Endodermal cell (in vitro differentiated cells): ENCODE data around the gene LANCL2. TPM values are rescaled to one million over a fixed set of nuclear protein-coding genes. Genes with fewer than 3 reads are reported as not detected.
A peak's percentile ranks its signal among the peaks of the same experiment; 100 is the strongest.

ENCODE experiments used
- DNase-seq: peaks from one replicate; pipeline ENCODE4 v3.0.0-alpha.2; 2017
- H3K27ac ChIP-seq: 2 replicates; pipeline ENCODE4 v1.5.1; 2013; ENCODE audit warnings: mild to moderate bottlenecking, low read depth, low read length, moderate library complexity
- H3K27me3 ChIP-seq: 2 replicates; pipeline ENCODE4 v1.6.1; 2013; ENCODE audit warnings: mild to moderate bottlenecking, low read length, moderate library complexity; ENCODE audit not compliant: insufficient read depth, control insufficient read depth, poor library complexity, severe bottlenecking
- H3K36me3 ChIP-seq: 2 replicates; pipeline ENCODE4 v1.7.0; 2013; ENCODE audit warnings: mild to moderate bottlenecking, low read length, moderate library complexity; ENCODE audit not compliant: control insufficient read depth, insufficient read depth
- H3K4me1 ChIP-seq: one replicate; pipeline ENCODE4 v1.7.0; 2013; ENCODE audit warnings: low read length; ENCODE audit not compliant: control insufficient read depth, insufficient read depth
- H3K4me3 ChIP-seq: 2 replicates; pipeline ENCODE4 v1.5.1; 2013; ENCODE audit warnings: mild to moderate bottlenecking, low read length, moderate library complexity
- H3K9ac ChIP-seq: 2 replicates; pipeline ENCODE4 v1.6.1; 2013; ENCODE audit warnings: mild to moderate bottlenecking, low read length, moderate library complexity; ENCODE audit not compliant: poor library complexity, severe bottlenecking; ENCODE audit errors: extremely low read depth
- H3K9me3 ChIP-seq: 2 replicates; pipeline ENCODE4 v1.6.1; 2013; ENCODE audit warnings: mild to moderate bottlenecking, low read length, moderate library complexity; ENCODE audit not compliant: control insufficient read depth
- H3K27ac Mint-ChIP-seq: 2 replicates; pipeline ENCODE4 v1.8.0; 2020; ENCODE audit warnings: mixed read lengths
- H3K27me3 Mint-ChIP-seq: 2 replicates; pipeline ENCODE4 v1.8.0; 2021; ENCODE audit warnings: mild to moderate bottlenecking, mixed read lengths; ENCODE audit not compliant: insufficient read depth
- H3K36me3 Mint-ChIP-seq: 2 replicates; pipeline ENCODE4 v1.8.0; 2020; ENCODE audit warnings: low read depth, mixed read lengths
- H3K4me1 Mint-ChIP-seq: 2 replicates; pipeline ENCODE4 v1.8.0; 2020; ENCODE audit warnings: mixed read lengths
- H3K4me3 Mint-ChIP-seq: 2 replicates; pipeline ENCODE4 v1.8.0; 2020; ENCODE audit warnings: mild to moderate bottlenecking, moderate library complexity, mixed read lengths
- H3K9me3 Mint-ChIP-seq: 2 replicates; pipeline ENCODE4 v1.8.0; 2020; ENCODE audit warnings: mild to moderate bottlenecking, mixed read lengths
- WGBS, 2 experiments: methylation state at CpG; one replicate each; pipeline versions ENCODE4 v1.1.5 to v1.1.7; 2013; ENCODE audit warnings: missing lambda C conversion rate in 2 of 2, mixed read lengths in 1 of 2; ENCODE audit not compliant: insufficient coverage in 1 of 2, insufficient read length in 1 of 2; 5-methylcytosine and 5-hydroxymethylcytosine counted together
- total RNA-seq, 2 donors: library from RNA; stranded (reverse); fragmentation: NEBNext Ultra II Directional in 1 of 2; extraction: Animal tissue kit (Norgen Biotek cat#: 25700) in 1 of 2; gene quantifications; 2 replicates in 1 of 2; 3 replicates in 1 of 2; pipeline ENCODE4 v1.2.1, GENCODE V29; 2021
- TF ChIP-seq, protein P1 (sequence below): fragments of 200-600 bp; sonication (generic); conservative IDR thresholded peaks from 2 replicates; pipeline ENCODE4 v1.5.0; 2021; ENCODE audit warnings: antibody characterized with exemption, mild to moderate bottlenecking

The LANCL2 gene
- total RNA-seq, 2 donors from 2014 or later, result 9.4 to 17.7 TPM

DNA sequence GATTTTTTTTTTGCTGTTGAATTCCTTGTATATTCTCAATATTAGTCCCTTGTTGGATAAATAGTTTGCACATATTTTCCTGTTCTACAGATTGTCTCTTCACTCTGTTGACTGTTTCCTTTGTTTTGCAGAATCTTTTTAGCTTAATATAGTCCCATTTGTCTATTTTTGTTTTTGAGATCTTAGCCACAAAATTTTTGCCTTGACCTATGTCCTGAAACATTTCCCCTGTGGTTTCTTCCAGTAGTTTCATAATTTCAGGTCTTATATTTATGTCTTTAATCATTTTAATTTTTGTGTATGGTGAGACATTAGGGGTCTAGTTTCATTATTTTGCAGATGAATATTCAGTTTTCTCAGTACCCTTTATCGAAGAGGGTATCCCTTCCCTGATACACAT is 92.7 kb downstream of the LANCL2 start:
- Mint-ChIP-seq H3K36me3 (peaks cover 7% of the 10 kb centered on the region), H3K4me1 (peaks cover 5% of the 10 kb centered on the region), H3K27me3 (peaks cover 2% of the 10 kb centered on the region), H3K9me3 (peaks cover 53% of the 10 kb centered on the region), H3K27ac (no peak overlapping the region), H3K4me3 (no peak overlapping the region)
- DNase-seq, result no peak
- TF ChIP-seq, protein P1, sequence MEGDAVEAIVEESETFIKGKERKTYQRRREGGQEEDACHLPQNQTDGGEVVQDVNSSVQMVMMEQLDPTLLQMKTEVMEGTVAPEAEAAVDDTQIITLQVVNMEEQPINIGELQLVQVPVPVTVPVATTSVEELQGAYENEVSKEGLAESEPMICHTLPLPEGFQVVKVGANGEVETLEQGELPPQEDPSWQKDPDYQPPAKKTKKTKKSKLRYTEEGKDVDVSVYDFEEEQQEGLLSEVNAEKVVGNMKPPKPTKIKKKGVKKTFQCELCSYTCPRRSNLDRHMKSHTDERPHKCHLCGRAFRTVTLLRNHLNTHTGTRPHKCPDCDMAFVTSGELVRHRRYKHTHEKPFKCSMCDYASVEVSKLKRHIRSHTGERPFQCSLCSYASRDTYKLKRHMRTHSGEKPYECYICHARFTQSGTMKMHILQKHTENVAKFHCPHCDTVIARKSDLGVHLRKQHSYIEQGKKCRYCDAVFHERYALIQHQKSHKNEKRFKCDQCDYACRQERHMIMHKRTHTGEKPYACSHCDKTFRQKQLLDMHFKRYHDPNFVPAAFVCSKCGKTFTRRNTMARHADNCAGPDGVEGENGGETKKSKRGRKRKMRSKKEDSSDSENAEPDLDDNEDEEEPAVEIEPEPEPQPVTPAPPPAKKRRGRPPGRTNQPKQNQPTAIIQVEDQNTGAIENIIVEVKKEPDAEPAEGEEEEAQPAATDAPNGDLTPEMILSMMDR, result no peak
- H3K27ac ChIP-seq, result no peak overlapping the region
- H3K4me1 ChIP-seq, result no peaks in the 10 kb centered on the region
- H3K9ac ChIP-seq, result no peak overlapping the region
- no peaks in the 10 kb centered on the region for H3K27me3 ChIP-seq
- peaks cover 38% of the 10 kb centered on the region for H3K9me3 ChIP-seq
- no peaks in the 10 kb centered on the region for H3K36me3 ChIP-seq
- H3K4me3 ChIP-seq, result no peak overlapping the region
- WGBS, 2 experiments, result 75% methylated on average over 1 of the region's 1 CpG; no CpG with 5 or more reads in 1 of the 2 experiments

DNA sequence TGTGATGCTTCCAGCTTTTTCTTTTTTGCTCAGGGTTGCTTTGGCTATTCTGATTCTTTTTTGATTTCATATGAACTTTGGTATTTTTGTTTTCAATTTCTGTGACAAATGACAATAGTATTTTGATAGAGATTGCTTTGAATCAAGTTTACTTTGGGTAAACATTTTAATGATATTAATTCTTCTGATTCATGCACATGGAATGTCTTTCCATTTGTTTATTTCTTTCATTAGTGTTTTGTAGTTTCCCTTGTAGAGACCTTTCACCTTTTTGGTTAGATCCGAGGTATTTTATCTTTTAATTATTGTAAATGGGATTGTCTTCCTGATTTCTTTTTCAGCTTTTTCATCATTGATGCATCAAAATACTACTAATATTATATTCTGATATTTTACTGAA is 93.2 kb downstream of the LANCL2 start:
- peaks cover 2% of the 10 kb centered on the region for H3K27me3 Mint-ChIP-seq

DNA sequence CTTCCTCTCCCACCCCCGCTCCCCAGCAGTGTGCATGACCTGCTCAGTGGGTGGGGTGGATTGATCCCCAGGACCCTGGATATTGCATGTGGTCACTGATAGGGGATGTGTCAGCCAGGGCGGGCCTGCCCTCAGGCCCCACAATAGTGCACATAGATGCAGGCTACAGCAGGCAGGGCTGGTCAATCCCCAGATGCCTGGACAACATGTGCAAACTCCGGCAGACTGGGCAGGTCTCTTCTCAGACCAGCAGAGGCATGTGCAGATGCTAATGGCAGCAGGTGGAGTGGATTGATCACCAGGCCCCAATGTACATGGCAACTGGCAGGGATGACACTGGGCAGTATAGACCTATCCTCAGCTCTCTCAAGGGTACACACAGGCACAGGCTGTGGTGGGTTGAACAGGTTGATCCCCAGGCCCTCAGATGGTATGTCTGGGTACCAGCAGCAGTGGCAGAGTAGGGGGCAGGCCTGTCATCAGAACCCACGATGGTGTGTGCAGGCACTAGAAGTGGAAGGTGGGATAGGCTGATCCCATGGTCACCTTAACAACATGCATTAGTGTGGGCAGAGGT is 98.6 kb downstream of the LANCL2 start:
- Mint-ChIP-seq H3K4me3 (no peak overlapping the region), H3K4me1 (no peaks in the 10 kb centered on the region), H3K36me3 (peaks cover 59% of the 10 kb centered on the region), H3K9me3 (peaks cover 66% of the 10 kb centered on the region), H3K27me3 (peaks cover 2% of the 10 kb centered on the region), H3K27ac (no peak overlapping the region)
- Histone ChIP-seq H3K36me3 (peaks cover 23% of the 10 kb centered on the region), H3K9me3 (peaks cover 58% of the 10 kb centered on the region), H3K27ac (no peak overlapping the region), H3K4me3 (peak overlapping the region; percentile 17), H3K27me3 (no peaks in the 10 kb centered on the region), H3K9ac (no peak overlapping the region), H3K4me1 (no peaks in the 10 kb centered on the region)
- DNase-seq, result no peak
- WGBS, 2 experiments, result 89 to 100% methylated on average over 2 to 4 of the region's 4 CpGs
- TF ChIP-seq, protein P1, result no peak

More for the DNA sequence above, 93.2 kb downstream of the LANCL2 start:
- TF ChIP-seq, protein P1, result no peak
- DNase-seq, result no peak
- 100% methylated on average over 1 of the region's 1 CpG; no CpG with 5 or more reads in 1 of the 2 experiments for WGBS, 2 experiments
- H3K36me3 ChIP-seq, result peaks cover 2% of the 10 kb centered on the region
- peaks cover 10% of the 10 kb centered on the region for H3K36me3 Mint-ChIP-seq
- no peak overlapping the region for H3K4me3 Mint-ChIP-seq
- H3K9ac ChIP-seq, result no peak overlapping the region
- H3K9me3 ChIP-seq, result peaks cover 43% of the 10 kb centered on the region
- no peak overlapping the region for H3K4me3 ChIP-seq
- H3K4me1 ChIP-seq, result no peaks in the 10 kb centered on the region
- H3K27me3 ChIP-seq, result no peaks in the 10 kb centered on the region
- peaks cover 5% of the 10 kb centered on the region for H3K4me1 Mint-ChIP-seq
- no peak overlapping the region for H3K27ac ChIP-seq
- H3K27ac Mint-ChIP-seq, result no peak overlapping the region
- H3K9me3 Mint-ChIP-seq, result peaks cover 56% of the 10 kb centered on the region
